Measurements from ENCODE around the gene UBR4.

The UBR4 gene

DNA sequence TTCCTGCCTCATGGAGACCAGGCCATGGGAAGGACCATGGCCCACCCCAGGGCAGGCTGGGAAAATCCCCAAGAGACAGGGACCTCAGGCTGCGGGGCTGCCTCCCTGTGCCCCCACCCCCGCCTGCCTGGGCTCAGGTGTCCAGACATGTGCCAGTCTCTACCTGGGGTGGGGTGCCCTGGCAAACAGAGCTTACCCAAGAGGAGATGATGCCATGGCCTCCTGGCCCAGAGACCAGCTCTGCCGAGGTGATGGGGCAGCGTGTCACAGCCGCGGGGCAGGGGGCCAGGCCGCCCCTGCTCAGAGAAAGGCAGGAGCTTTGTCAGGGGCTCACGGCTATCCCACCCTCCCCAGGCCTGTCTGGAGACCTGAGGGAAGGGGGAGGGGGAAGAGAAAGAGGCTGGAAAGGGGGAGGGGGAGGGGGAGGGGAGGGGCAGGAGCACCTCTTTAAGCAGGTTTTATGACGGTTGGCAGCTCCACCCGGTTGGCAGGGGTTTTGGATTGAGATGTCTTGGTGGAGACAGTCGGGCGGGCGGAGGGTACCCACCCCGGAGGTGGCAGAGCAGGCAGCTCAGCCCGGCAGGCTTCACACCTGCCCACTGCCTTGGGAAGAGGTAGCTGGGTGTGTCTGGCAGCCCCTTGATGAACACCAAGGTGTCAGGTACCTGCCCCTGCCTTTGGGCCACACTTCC is 152.1 kb downstream of the UBR4 start:
- TF ChIP-seq, protein P1, sequence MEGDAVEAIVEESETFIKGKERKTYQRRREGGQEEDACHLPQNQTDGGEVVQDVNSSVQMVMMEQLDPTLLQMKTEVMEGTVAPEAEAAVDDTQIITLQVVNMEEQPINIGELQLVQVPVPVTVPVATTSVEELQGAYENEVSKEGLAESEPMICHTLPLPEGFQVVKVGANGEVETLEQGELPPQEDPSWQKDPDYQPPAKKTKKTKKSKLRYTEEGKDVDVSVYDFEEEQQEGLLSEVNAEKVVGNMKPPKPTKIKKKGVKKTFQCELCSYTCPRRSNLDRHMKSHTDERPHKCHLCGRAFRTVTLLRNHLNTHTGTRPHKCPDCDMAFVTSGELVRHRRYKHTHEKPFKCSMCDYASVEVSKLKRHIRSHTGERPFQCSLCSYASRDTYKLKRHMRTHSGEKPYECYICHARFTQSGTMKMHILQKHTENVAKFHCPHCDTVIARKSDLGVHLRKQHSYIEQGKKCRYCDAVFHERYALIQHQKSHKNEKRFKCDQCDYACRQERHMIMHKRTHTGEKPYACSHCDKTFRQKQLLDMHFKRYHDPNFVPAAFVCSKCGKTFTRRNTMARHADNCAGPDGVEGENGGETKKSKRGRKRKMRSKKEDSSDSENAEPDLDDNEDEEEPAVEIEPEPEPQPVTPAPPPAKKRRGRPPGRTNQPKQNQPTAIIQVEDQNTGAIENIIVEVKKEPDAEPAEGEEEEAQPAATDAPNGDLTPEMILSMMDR (IDR thresholded peaks at IDR 0.05; ENCODE audit: low read depth, low read length) = no peak
- DNase-seq (ENCODE audit: extremely low read depth, low read depth) = no peak

GRCh38 chr1:19057182-19057779 is 152.8 kb downstream of the UBR4 start:
- DNase-seq (ENCODE audit: extremely low read depth, low read depth) = no peak
- TF ChIP-seq, protein P1 (IDR thresholded peaks at IDR 0.05; ENCODE audit: low read depth, low read length) = no peak

GRCh38 chr1:19055701-19056100 is 154.4 kb downstream of the UBR4 start:
- TF ChIP-seq, protein P1 (IDR thresholded peaks at IDR 0.05; ENCODE audit: low read depth, low read length) = no peak
- DNase-seq (ENCODE audit: extremely low read depth, low read depth) = no peak

GRCh38 chr1:19055001-19055400 is 155.1 kb downstream of the UBR4 start:
- TF ChIP-seq, protein P1 (IDR thresholded peaks at IDR 0.05; ENCODE audit: low read depth, low read length) = no peak
- no peak for DNase-seq (ENCODE audit: extremely low read depth, low read depth)

DNA sequence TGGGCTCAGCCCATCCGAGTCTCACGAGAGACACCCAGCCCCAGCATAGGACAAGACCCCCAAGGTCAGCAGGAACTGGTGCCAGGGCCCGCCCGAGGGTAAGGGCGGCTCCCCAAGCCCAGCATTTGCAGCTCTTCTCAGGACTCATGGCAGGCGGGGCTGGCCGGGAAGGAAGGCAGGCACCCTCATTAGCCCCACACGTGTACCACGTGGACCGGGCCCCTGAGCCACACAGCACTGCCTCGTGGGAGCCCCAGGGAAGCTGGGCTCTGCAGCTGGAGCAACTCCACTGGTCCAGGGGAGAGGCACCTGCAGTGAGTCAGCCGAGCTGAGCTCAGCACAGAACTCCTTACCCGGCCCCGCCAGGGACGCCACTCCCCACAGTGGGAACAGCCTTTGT is 155.8 kb downstream of the UBR4 start:
- TF ChIP-seq, protein P1 (IDR thresholded peaks at IDR 0.05; ENCODE audit: low read depth, low read length) = no peak
- no peak for DNase-seq (ENCODE audit: extremely low read depth, low read depth)

- TF ChIP-seq, protein P1 (IDR thresholded peaks at IDR 0.05; ENCODE audit: low read depth, low read length) = no peak
- no peak for DNase-seq (ENCODE audit: extremely low read depth, low read depth)
These were observed 156.6 kb downstream of the UBR4 start for GRCh38 chr1:19053486-19053885.

DNA sequence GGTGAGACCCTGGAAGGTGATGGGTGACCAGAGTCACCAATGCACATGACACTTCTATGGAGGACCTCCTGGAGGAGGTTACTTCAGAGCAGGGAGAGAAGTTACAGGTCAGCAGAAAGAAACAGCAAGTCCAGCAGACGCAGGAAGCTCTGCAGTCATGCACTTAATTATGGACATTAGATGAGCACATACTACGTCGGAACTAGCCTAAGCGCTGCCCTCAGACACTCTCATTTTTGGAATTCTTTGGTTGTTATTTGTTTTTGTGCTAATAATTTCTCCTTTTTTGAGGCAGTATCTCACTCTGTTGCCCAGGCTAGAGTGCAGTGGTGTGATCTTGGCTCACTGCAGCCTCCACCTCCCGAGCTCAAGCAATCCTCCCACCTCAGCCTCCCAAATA is 160.3 kb downstream of the UBR4 start:
- DNase-seq (ENCODE audit: extremely low read depth, low read depth) = no peak
- TF ChIP-seq, protein P1 (IDR thresholded peaks at IDR 0.05; ENCODE audit: low read depth, low read length) = no peak

All from AG09319 (cell line).